Measurements from ENCODE around the gene MGLL. TPM values are rescaled to one million over a fixed set of nuclear protein-coding genes. Genes with fewer than 3 reads are reported as not detected.

Gene MGLL
- total and polyA plus RNA-seq, 8 donors = 3.3 to 11.4 (median 6.6) TPM

GRCh38 chr3:127731546-127732289 lies 90.6 kb downstream of the MGLL start:
- H3K4me3 ChIP-seq = no peak overlapping the region
- H3K27ac ChIP-seq = no peak overlapping the region
- H3K27me3 ChIP-seq = no peaks in the 10 kb centered on the region
- no peak for TF ChIP-seq CTCF (IDR thresholded peaks at IDR 0.05)
- intact Hi-C loops (cut with DNase I) = no loop called here
- FAIRE-seq (no peak), ATAC-seq (no peak), DNase-seq (no peak)
- H3K4me1 ChIP-seq = peaks cover 0 to 9% (median 0%) of the 10 kb centered on the region in 3 donors
- 84 to 88% methylated on average over 12 of the region's 12 CpGs for WGBS, 2 donors
- no peaks in the 10 kb centered on the region for H3K36me3 ChIP-seq
- no peaks in the 10 kb centered on the region for H3K9me3 ChIP-seq

- 48 to 49% methylated on average over 6 of the region's 6 CpGs for WGBS, 2 donors
- DNase-seq (peak in 1 of 6 donors; percentile 31), ATAC-seq (no peak), FAIRE-seq (no peak)
- H3K27me3 ChIP-seq = no peaks in the 10 kb centered on the region
- H3K27ac ChIP-seq = no peak overlapping the region
- H3K4me3 ChIP-seq = no peak overlapping the region
- no peak for TF ChIP-seq CTCF (IDR thresholded peaks at IDR 0.05)
- no peaks in the 10 kb centered on the region for H3K9me3 ChIP-seq
- H3K4me1 ChIP-seq = peaks cover 0 to 6% (median 0%) of the 10 kb centered on the region in 3 donors
- no peaks in the 10 kb centered on the region for H3K36me3 ChIP-seq
- intact Hi-C loops (cut with DNase I) = no loop called here
Observed at GRCh38 chr3:127730666-127731295, 91.5 kb downstream of the MGLL start.

- Histone ChIP-seq H3K9me3 (no peaks in the 10 kb centered on the region), H3K27ac (no peak overlapping the region), H3K27me3 (no peaks in the 10 kb centered on the region), H3K36me3 (no peaks in the 10 kb centered on the region), H3K4me3 (no peak overlapping the region), H3K4me1 (peaks cover 0 to under 1% (median 0%) of the 10 kb centered on the region in 3 donors)
- WGBS, 2 donors = 76 to 78% methylated on average over 8 of the region's 8 CpGs
- TF ChIP-seq CTCF (IDR thresholded peaks at IDR 0.05) = no peak
- FAIRE-seq (no peak), ATAC-seq (no peak), DNase-seq (peak in 1 of 6 donors; percentile 27)
- intact Hi-C loops (cut with DNase I) = no loop called here
Observed at GRCh38 chr3:127730171-127730570, 92.1 kb downstream of the MGLL start.

GRCh38 chr3:127729556-127730056 lies 92.7 kb downstream of the MGLL start:
- H3K9me3 ChIP-seq = no peaks in the 10 kb centered on the region
- no peaks in the 10 kb centered on the region for H3K4me1 ChIP-seq
- no peak for DNase-seq
- WGBS, 2 donors = 86 to 92% methylated on average over 4 of the region's 4 CpGs
- no peaks in the 10 kb centered on the region for H3K36me3 ChIP-seq
- intact Hi-C loops (cut with DNase I) = no loop called here
- no peaks in the 10 kb centered on the region for H3K27me3 ChIP-seq
- no peak overlapping the region for H3K27ac ChIP-seq
- TF ChIP-seq CTCF (IDR thresholded peaks at IDR 0.05) = no peak
- no peak for FAIRE-seq
- peak in 3 of 4 donors; percentile 19 to 62 (median 59) for ATAC-seq
- H3K4me3 ChIP-seq = no peak overlapping the region

Measured in pancreas (tissue), 10 donors.